Kidney (tissue), 14 donors: ENCODE results near the gene KLHL29. TPM values are rescaled to one million over a fixed set of nuclear protein-coding genes. Genes with fewer than 3 reads are reported as not detected.

Experiments
- DNase-seq, 5 donors: peaks; one replicate each; pipeline ENCODE4 v3.0.0-alpha.2; 2013 to 2020
- FAIRE-seq: peaks from 2 replicates; lab custom pipeline; 2012; peaks lifted over from hg19 to GRCh38; lab: Jason Lieb, UNC
- H3K27ac ChIP-seq, 2 donors: one replicate each; pipeline ENCODE4 v1.7.0; 2013; ENCODE audit warnings: low read depth in 2 of 2, low read length in 2 of 2, inconsistent platforms in 1 of 2
- H3K27me3 ChIP-seq: one replicate; pipeline ENCODE4 v1.7.1; 2013; ENCODE audit warnings: low read length, inconsistent platforms; ENCODE audit not compliant: control insufficient read depth, insufficient read depth
- H3K36me3 ChIP-seq, 3 donors: one replicate each; pipeline versions ENCODE4 v1.7.0 to v1.7.1; 2013; ENCODE audit warnings: low read length in 3 of 3, control low read depth in 1 of 3, inconsistent platforms in 1 of 3; ENCODE audit not compliant: insufficient read depth in 3 of 3, control insufficient read depth in 2 of 3
- H3K4me1 ChIP-seq, 3 donors: one replicate each; pipeline versions ENCODE4 v1.7.0 to v1.7.1; 2013; ENCODE audit warnings: low read length in 3 of 3, inconsistent platforms in 1 of 3, low read depth in 1 of 3; ENCODE audit not compliant: control insufficient read depth in 2 of 3, insufficient read depth in 2 of 3
- H3K4me3 ChIP-seq, 3 donors: one replicate each; pipeline versions ENCODE4 v1.7.0 to v1.8.1; 2013; ENCODE audit warnings: low read length in 3 of 3, control low read depth in 1 of 3, inconsistent platforms in 1 of 3
- H3K9ac ChIP-seq, 3 donors: one replicate each; pipeline versions ENCODE4 v1.7.0 to v1.7.1; 2013; ENCODE audit warnings: low read length in 3 of 3, control low read depth in 1 of 3, inconsistent platforms in 1 of 3
- H3K9me3 ChIP-seq, 3 donors: one replicate each; pipeline versions ENCODE4 v1.7.0 to v1.7.1; 2013; ENCODE audit warnings: low read length in 3 of 3, control low read depth in 1 of 3, inconsistent platforms in 1 of 3; ENCODE audit not compliant: control insufficient read depth in 2 of 3, insufficient read depth in 1 of 3
- intact Hi-C: fragments of 100-400 bp; cut with DNase I; formaldehyde crosslinking; loops from one replicate; pipeline ENCODE4 v1.11.1; 2022
- polyA plus RNA-seq: library from polyadenylated mRNA; stranded (reverse); fragments of 350-450 nt; fragmentation: Illumina TruSeq; extraction: RNeasy Lipid Tissue Mini Kit (QIAGEN cat#74804); gene quantifications from one replicate; pipeline ENCODE4 v1.2.3, GENCODE V29; 2014; ENCODE audit warnings: low read depth, low replicate concordance; ENCODE audit not compliant: insufficient read depth
- total RNA-seq: library from RNA; stranded (reverse); fragmentation: NEBNext Ultra II Directional; extraction: Animal tissue kit (Norgen Biotek cat#: 25700); gene quantifications from one replicate; pipeline ENCODE4 v1.2.1, GENCODE V29; 2021
- TF ChIP-seq, protein P1 (sequence below): IDR thresholded peaks from 3 replicates; pipeline ENCODE4 v1.5.1; 2012; ENCODE audit warnings: mild to moderate bottlenecking, moderate library complexity, borderline replicate concordance; ENCODE audit not compliant: insufficient read depth; ENCODE audit errors: extremely low read depth
- donor health status: control.
- donor health status: control.
- donor health status: control.
- donor health status: control.
- donor health status: control.
- donor health status: DM: yes; HTN: yes; CAD: no.
- donor health status: Normal renal cell carcinoma (clear cell type).

KLHL29 gene
- total and polyA plus RNA-seq, 2 donors from 2014 or later = 1.5 to 10.5 TPM

DNA sequence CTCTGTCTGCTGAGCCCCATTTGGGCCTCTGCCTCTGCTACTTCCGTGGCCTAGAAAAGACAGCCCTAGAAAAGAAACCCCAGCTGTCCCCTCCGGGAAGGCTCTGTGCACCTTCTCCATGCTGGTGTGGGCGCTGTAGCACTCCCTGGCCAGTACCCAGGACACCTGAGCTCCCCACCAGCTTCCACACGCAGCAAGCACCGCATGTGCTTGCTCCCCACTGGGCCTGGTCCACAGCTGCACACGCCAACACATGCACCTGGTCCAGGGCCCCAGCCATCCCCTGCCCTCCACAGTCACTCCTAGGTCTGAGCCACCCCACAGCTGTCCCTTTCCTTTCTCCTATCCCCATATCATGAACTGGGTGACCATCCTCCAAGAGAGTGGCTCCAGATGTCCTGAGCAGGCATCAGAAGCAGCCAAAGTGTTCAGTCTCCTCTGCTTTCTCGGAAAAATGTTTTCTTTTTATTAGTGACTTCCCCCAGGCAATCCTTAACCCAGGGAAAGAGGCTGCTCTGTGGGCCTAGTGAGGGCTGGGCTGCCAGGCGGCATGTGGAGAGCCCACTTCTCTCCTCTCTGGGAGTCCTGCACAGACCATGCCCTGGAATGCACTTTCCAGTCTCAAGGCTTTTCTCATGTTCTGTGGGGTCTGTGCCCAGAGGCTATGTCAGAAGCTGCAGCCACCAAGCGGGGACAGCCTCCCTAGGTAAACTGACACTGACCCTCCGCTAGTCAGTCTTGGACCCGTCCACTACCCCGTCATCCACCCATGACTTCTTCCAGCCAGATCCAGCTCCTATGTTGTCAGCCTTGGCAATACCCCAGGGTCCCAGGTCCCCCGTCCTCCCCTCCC lies 133.7 kb downstream of the KLHL29 start:
- peak in 1 of 5 donors; percentile 50 for DNase-seq
- H3K4me1 ChIP-seq = peaks cover 0 to 3% (median 0%) of the 10 kb centered on the region in 3 donors
- no peaks in the 10 kb centered on the region for H3K9me3 ChIP-seq
- no peak overlapping the region for H3K9ac ChIP-seq
- no peaks in the 10 kb centered on the region for H3K36me3 ChIP-seq
- FAIRE-seq = no peak
- no peaks in the 10 kb centered on the region for H3K27me3 ChIP-seq
- no peak overlapping the region for H3K4me3 ChIP-seq
- no peak overlapping the region for H3K27ac ChIP-seq
- TF ChIP-seq, protein P1, sequence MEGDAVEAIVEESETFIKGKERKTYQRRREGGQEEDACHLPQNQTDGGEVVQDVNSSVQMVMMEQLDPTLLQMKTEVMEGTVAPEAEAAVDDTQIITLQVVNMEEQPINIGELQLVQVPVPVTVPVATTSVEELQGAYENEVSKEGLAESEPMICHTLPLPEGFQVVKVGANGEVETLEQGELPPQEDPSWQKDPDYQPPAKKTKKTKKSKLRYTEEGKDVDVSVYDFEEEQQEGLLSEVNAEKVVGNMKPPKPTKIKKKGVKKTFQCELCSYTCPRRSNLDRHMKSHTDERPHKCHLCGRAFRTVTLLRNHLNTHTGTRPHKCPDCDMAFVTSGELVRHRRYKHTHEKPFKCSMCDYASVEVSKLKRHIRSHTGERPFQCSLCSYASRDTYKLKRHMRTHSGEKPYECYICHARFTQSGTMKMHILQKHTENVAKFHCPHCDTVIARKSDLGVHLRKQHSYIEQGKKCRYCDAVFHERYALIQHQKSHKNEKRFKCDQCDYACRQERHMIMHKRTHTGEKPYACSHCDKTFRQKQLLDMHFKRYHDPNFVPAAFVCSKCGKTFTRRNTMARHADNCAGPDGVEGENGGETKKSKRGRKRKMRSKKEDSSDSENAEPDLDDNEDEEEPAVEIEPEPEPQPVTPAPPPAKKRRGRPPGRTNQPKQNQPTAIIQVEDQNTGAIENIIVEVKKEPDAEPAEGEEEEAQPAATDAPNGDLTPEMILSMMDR = no peak
- intact Hi-C loops = no loop called here

DNA sequence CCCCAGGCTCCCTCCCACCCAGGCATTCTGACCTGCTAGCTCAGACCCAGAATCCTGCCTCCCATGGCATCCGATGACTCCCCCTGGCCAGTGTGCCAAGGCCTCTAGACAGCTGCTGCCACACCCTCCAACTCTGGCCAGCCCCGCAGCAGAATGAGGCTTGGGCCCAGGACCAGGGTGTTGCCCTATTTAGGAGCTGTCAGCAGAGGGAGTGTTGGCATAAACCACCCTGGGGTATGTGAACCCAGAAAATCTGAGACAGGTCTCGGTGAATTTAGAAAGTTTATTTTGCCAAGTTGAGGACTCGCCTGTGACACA lies 134.3 kb downstream of the KLHL29 start:
- no peaks in the 10 kb centered on the region for H3K27me3 ChIP-seq
- no peaks in the 10 kb centered on the region for H3K36me3 ChIP-seq
- H3K4me3 ChIP-seq = no peak overlapping the region
- H3K4me1 ChIP-seq = peaks cover 0 to 5% (median 1%) of the 10 kb centered on the region in 3 donors
- no peaks in the 10 kb centered on the region for H3K9me3 ChIP-seq
- no peak overlapping the region for H3K9ac ChIP-seq
- intact Hi-C loops = no loop called here
- FAIRE-seq (no peak), DNase-seq (no peak)
- TF ChIP-seq, protein P1 = no peak
- no peak overlapping the region for H3K27ac ChIP-seq

DNA sequence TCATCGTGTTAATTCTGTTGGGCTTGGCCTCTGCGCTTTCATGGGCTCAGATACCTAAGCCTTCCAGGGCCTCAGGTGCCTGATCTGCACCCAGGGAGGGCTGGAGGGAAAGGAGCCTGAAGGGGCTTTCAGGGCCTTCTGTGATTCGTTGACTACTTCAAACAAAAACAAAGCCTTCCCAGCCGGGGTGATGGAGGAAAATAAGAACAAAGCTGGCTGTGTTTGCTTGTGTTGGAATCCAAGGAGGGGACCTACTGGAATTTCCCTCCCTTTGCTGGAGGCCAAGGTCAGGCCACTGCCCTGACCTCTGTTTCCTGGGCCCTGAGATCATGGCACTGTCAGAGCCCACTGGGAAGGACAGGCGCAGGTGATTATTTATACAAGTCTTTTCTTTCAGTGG lies 135.3 kb downstream of the KLHL29 start:
- Histone ChIP-seq H3K4me1 (peaks cover 0 to 7% (median 4%) of the 10 kb centered on the region in 3 donors), H3K9me3 (no peaks in the 10 kb centered on the region), H3K27ac (no peak overlapping the region), H3K9ac (no peak overlapping the region), H3K4me3 (no peak overlapping the region), H3K36me3 (no peaks in the 10 kb centered on the region), H3K27me3 (no peaks in the 10 kb centered on the region)
- intact Hi-C loops = no loop called here
- peak in 2 of 5 donors; percentile 42 to 55 for DNase-seq
- TF ChIP-seq, protein P1 = no peak
- FAIRE-seq = no peak
